ENCODE data around the gene OR6S1. TPM values are rescaled to one million over a fixed set of nuclear protein-coding genes. Genes with fewer than 3 reads are reported as not detected.

OR6S1 gene, protein sequence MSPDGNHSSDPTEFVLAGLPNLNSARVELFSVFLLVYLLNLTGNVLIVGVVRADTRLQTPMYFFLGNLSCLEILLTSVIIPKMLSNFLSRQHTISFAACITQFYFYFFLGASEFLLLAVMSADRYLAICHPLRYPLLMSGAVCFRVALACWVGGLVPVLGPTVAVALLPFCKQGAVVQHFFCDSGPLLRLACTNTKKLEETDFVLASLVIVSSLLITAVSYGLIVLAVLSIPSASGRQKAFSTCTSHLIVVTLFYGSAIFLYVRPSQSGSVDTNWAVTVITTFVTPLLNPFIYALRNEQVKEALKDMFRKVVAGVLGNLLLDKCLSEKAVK
- not detected in 5 replicates for total RNA-seq (2022; extraction: Qiagen RNA extraction)

DNA sequence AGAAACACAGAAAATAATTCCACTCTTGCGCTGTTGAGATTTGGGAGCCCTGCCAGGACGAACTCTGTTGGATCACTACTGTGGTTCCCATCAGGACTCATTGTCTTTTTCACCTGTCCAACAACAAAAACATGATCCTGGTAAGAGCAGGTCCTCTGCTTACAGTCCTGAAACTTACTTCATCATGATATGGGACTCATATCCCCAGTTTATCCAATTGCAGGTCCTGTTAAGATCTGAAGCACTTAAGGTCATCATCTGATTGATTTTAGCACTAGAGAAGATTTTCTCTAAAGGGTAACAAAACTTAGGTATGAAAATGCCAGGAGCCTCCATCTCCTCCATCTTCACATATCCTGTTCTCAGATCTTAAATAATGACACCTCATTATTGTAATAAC, at the start of gene OR6S1:
TSS of gene OR6S1 (minus strand) at position 101 of the 400 bp plus-strand sequence. CDS start at position 101, 0 bp downstream.

DNA sequence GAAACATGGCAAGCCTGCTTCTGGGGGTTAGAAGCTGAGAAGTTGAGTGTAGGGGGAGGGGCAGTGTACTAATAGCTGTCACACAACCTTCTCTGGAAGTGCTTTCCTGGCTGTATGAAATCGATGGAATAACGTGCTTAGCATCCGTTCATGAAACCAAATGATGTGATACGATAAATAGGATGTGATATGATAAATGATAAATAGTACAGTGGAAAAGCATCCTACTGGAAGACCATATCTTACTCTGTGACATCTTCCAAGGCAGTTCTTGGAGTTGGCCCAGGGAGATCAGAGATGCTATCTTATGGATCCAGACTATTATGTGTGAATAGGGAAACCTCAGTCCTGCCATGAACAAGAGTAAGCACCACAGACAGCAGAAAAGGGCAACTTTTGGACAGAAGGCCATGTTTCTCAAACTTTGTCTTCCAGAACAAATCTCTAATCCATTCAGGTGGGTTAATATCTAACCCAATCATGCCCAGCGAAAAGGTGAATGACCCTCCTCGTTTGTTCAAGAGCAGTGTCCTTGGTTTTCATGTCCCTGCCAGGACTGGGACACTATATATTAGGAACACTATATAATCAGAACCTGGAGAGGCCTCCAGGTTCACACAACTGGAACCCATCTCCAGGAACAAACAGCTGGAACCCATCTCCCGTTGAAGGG, 46.8 kb upstream of the OR6S1 start, which contains the start of gene ANG:
TSS of gene ANG (plus strand) at position 598 of the 673 bp plus-strand sequence. CDS start 4,801 bp downstream, outside the sequence.

DNA sequence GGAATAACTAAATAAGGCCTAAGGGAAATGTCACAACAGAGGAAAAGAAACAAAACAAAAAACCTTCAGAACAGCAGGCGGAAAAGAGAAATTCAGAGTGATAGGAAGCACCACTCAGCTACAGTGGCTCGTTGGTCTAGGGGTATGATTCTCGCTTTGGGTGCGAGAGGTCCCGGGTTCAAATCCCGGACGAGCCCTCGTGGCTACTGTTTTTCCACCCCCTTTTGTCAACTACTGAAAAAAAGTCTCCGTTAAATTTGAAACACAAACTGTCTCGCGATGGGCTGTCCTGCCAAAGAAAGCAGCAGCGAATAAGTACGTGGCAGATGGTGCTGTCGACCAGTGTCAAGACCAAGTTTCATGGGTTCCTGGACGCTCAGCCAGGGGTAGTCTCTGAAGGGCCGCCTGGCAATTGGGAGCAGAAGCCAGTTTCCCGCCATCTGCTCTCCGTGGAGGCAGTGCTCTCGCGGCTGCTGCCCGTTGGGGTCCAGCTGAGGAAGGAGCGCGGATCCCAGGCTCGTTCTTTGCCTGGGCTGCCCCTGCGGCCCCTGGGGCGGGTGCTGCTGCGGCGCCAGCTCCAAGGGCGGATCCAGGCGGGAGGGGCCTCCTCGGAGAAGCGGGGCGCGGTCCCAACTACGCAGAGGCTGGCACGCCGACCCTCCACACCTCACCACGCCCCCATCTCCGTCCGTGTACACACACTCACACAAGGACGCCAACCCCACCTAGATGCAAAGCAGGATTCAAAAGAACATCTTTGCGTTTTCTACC, 42.6 kb upstream of the OR6S1 start, which contains the start of gene RNASE4:
TSS of gene RNASE4 (plus strand) at position 670 of the 771 bp plus-strand sequence. CDS start 14,812 bp downstream, outside the sequence.

DNA sequence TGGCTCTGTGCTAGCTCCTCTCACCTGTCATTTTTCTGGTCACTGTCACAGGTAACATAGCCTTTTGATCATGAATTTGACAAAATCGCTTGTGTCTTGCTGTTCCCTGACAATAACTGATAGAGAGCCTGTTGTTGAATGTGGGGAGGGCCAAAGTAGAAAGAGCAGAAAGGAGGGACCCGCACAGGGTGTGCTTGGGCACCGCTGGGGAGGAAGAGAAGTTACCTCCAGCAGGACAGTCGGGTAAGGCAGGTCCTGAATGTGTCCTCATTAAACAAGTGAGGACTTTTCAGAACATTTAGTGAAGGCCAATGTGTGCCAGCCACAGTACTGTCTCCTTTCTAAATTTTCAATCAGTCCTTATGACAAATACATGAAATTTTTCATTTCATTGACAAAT, 50.3 kb downstream of the OR6S1 start, which contains the start of gene RNASE12:
TSS of gene RNASE12 (minus strand) at position 142 of the 400 bp plus-strand sequence. CDS start 653 bp downstream, outside the sequence.

Other genes with a start within 250 kb of the OR6S1 start
- 8.2 to 10.7 TPM (median 9.4 TPM) in 5 replicates for gene TEP1, start 228.2 kb downstream of the OR6S1 start, total RNA-seq (2022; extraction: Qiagen RNA extraction)
- gene KLHL33, start 205.5 kb downstream of the OR6S1 start, total RNA-seq (2022; extraction: Qiagen RNA extraction): 0.01 TPM in 1 of 5 replicates, not detected in the others
- 24.7 to 28.8 TPM (median 25.7 TPM) in 5 replicates for gene OSGEP, start 186.9 kb downstream of the OR6S1 start, total RNA-seq (2022; extraction: Qiagen RNA extraction)
- 249 to 284 TPM (median 257 TPM) in 5 replicates for gene APEX1, start 186.5 kb downstream of the OR6S1 start, total RNA-seq (2022; extraction: Qiagen RNA extraction)
- gene PIP4P1, start 180.3 kb downstream of the OR6S1 start, total RNA-seq (2022; extraction: Qiagen RNA extraction): 29.0 to 42.3 TPM (median 32.5 TPM) in 5 replicates
- 141 to 164 TPM (median 143 TPM) in 5 replicates for gene PNP, start 172.3 kb downstream of the OR6S1 start, total RNA-seq (2022; extraction: Qiagen RNA extraction)
- 0.13 to 0.58 TPM (median 0.34 TPM) in 5 replicates for gene RNASE10, start 136.2 kb downstream of the OR6S1 start, total RNA-seq (2022; extraction: Qiagen RNA extraction)
- not detected in 5 replicates for gene RNASE9, start 80.6 kb downstream of the OR6S1 start, total RNA-seq (2022; extraction: Qiagen RNA extraction)
- gene RNASE11, start 53.7 kb downstream of the OR6S1 start, total RNA-seq (2022; extraction: Qiagen RNA extraction): not detected in 5 replicates
- gene RNASE12, start 50.3 kb downstream of the OR6S1 start, total RNA-seq (2022; extraction: Qiagen RNA extraction): not detected in 5 replicates
- gene RNASE4, start 42.9 kb upstream of the OR6S1 start, total RNA-seq (2022; extraction: Qiagen RNA extraction): 5.6 to 8.6 TPM (median 6.9 TPM) in 5 replicates
- gene ANG, start 47.1 kb upstream of the OR6S1 start, total RNA-seq (2022; extraction: Qiagen RNA extraction): 6.7 to 11.3 TPM (median 10.5 TPM) in 5 replicates
- not detected in 5 replicates for gene EDDM3A, start 104.2 kb upstream of the OR6S1 start, total RNA-seq (2022; extraction: Qiagen RNA extraction)
- gene EDDM3B, start 126.7 kb upstream of the OR6S1 start, total RNA-seq (2022; extraction: Qiagen RNA extraction): not detected in 5 replicates
- gene RNASE6, start 139.6 kb upstream of the OR6S1 start, total RNA-seq (2022; extraction: Qiagen RNA extraction): not detected in 5 replicates
- gene RNASE1, start 161.2 kb upstream of the OR6S1 start, total RNA-seq (2022; extraction: Qiagen RNA extraction): 0.12 to 0.31 TPM (median 0.15 TPM) in 5 replicates
- gene RNASE3, start 249.7 kb upstream of the OR6S1 start, total RNA-seq (2022; extraction: Qiagen RNA extraction): not detected in 5 replicates